ENCODE data around the gene GNB1L.

The GNB1L gene

GRCh38 chr22:19765477-19766239 is 89.0 kb downstream of the GNB1L start:
- no peak for TF ChIP-seq CTCF (IDR thresholded peaks at IDR 0.05; ENCODE audit: borderline replicate concordance, control extremely low read depth, extremely low read depth, insufficient read depth, missing control alignments)
- in situ Hi-C loops (cut with MboI; ENCODE audit: low sequenced_read_pairs, unreplicated experiment), result no loop called here
- DNase-seq (ENCODE audit: low spot score), result no peak

GRCh38 chr22:19764636-19765476 is 89.8 kb downstream of the GNB1L start:
- DNase-seq (ENCODE audit: low spot score), result no peak
- TF ChIP-seq CTCF (IDR thresholded peaks at IDR 0.05; ENCODE audit: borderline replicate concordance, control extremely low read depth, extremely low read depth, insufficient read depth, missing control alignments), result no peak
- in situ Hi-C loops (cut with MboI; ENCODE audit: low sequenced_read_pairs, unreplicated experiment), result no loop called here

- DNase-seq (ENCODE audit: low spot score), result no peak
- in situ Hi-C loops (cut with MboI; ENCODE audit: low sequenced_read_pairs, unreplicated experiment), result no loop called here
- no peak for TF ChIP-seq CTCF (IDR thresholded peaks at IDR 0.05; ENCODE audit: borderline replicate concordance, control extremely low read depth, extremely low read depth, insufficient read depth, missing control alignments)
Observed at GRCh38 chr22:19764299-19764593, 90.4 kb downstream of the GNB1L start.

GRCh38 chr22:19763458-19764298 is 91.0 kb downstream of the GNB1L start:
- in situ Hi-C loops (cut with MboI; ENCODE audit: low sequenced_read_pairs, unreplicated experiment), result no loop called here
- no peak for TF ChIP-seq CTCF (IDR thresholded peaks at IDR 0.05; ENCODE audit: borderline replicate concordance, control extremely low read depth, extremely low read depth, insufficient read depth, missing control alignments)
- DNase-seq (ENCODE audit: low spot score), result no peak

- no peak for TF ChIP-seq CTCF (IDR thresholded peaks at IDR 0.05; ENCODE audit: borderline replicate concordance, control extremely low read depth, extremely low read depth, insufficient read depth, missing control alignments)
- in situ Hi-C loops (cut with MboI; ENCODE audit: low sequenced_read_pairs, unreplicated experiment), result no loop called here
Observed at GRCh38 chr22:19762568-19763457, 91.9 kb downstream of the GNB1L start.

More at GRCh38 chr22:19762568-19763457, 91.9 kb downstream of the GNB1L start:
- DNase-seq (ENCODE audit: low spot score), result no peak
